PFSK-1 (cell line): ENCODE results near the gene DDT.

Experiments used
- FOXP2 ChIP-seq: optimal IDR thresholded peaks from 2 replicates; pipeline ENCODE3; 2011; ENCODE audit warnings: borderline replicate concordance, control low read depth, inconsistent platforms; ENCODE audit not compliant: insufficient read depth; ENCODE audit errors: extremely low read length, extremely low read depth
- POLR2AphosphoS5 ChIP-seq: IDR thresholded peaks from 2 replicates; pipeline ENCODE4 v1.6.1; 2012; ENCODE audit warnings: low read depth, mild to moderate bottlenecking, control low read depth, low read length, moderate library complexity
- SIN3A ChIP-seq: IDR thresholded peaks from 2 replicates; pipeline ENCODE4 v1.6.1; 2012; ENCODE audit warnings: mild to moderate bottlenecking, low read length, moderate library complexity, borderline replicate concordance; ENCODE audit not compliant: insufficient read depth
- TAF1 ChIP-seq: IDR thresholded peaks from 2 replicates; pipeline ENCODE4 v1.6.1; 2012; ENCODE audit warnings: low read length, control low read depth, borderline replicate concordance; ENCODE audit not compliant: insufficient read depth
- TF ChIP-seq, protein P1 (sequence below), 2 experiments: IDR thresholded peaks; 2 replicates each; pipeline versions ENCODE4 v1.6.1 to v1.8.0; 2011 to 2012; ENCODE audit warnings: low read depth in 2 of 2, low read length in 2 of 2, control low read depth in 1 of 2, inconsistent platforms in 1 of 2, mild to moderate bottlenecking in 1 of 2, moderate library complexity in 1 of 2; ENCODE audit not compliant: insufficient read depth in 1 of 2

DNA sequence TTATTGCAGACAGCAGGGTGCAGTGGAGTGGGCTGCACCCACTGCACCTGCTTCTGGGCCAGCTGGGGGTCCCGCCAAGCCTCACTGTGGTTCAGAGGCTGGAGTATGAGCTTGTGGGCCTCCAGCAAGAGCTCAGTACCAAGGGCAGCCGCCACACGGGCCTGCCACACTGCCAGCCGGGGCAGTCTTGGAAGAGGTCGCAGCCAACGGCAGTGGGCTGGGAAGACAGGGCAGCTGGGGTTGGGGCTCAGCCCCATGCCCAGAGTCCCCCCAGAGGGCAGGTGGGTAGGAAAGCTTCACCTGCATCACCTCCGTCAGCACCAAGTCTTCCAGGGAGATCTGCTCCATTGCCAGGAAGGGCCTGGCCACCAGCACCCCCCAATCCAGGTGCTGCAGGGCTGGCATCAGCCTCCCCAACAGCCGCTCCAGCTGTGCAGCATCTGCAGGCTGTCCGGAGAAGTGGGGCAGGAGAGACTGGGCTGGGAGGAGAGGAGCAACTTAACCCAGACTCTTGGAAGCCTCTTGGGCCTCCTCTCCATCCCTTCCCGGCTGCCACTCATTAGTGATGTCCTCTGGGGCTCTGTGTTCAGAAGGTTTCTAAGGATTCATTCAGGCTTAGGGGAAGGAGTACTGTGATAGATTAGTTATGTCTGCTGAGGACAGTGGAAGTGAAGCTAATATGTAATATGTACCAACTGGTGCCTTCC lies 32.1 kb upstream of the DDT start:
- no peak for TF ChIP-seq TAF1
- TF ChIP-seq, protein P1, sequence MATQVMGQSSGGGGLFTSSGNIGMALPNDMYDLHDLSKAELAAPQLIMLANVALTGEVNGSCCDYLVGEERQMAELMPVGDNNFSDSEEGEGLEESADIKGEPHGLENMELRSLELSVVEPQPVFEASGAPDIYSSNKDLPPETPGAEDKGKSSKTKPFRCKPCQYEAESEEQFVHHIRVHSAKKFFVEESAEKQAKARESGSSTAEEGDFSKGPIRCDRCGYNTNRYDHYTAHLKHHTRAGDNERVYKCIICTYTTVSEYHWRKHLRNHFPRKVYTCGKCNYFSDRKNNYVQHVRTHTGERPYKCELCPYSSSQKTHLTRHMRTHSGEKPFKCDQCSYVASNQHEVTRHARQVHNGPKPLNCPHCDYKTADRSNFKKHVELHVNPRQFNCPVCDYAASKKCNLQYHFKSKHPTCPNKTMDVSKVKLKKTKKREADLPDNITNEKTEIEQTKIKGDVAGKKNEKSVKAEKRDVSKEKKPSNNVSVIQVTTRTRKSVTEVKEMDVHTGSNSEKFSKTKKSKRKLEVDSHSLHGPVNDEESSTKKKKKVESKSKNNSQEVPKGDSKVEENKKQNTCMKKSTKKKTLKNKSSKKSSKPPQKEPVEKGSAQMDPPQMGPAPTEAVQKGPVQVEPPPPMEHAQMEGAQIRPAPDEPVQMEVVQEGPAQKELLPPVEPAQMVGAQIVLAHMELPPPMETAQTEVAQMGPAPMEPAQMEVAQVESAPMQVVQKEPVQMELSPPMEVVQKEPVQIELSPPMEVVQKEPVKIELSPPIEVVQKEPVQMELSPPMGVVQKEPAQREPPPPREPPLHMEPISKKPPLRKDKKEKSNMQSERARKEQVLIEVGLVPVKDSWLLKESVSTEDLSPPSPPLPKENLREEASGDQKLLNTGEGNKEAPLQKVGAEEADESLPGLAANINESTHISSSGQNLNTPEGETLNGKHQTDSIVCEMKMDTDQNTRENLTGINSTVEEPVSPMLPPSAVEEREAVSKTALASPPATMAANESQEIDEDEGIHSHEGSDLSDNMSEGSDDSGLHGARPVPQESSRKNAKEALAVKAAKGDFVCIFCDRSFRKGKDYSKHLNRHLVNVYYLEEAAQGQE (IDR thresholded peaks at IDR 0.05; ENCODE audit: insufficient read depth in 1 of 2, low read depth in 2 of 2, low read length in 2 of 2): no peak
- TF ChIP-seq POLR2AphosphoS5: no peak
- TF ChIP-seq SIN3A: no peak
- no peak for TF ChIP-seq FOXP2
